Mucosa of stomach (tissue), 1 donor: ENCODE results near the gene IL6ST.
"Not testable (repeated sequence)": the region's sequence is repeated elsewhere in the genome, so short reads cannot be mapped to it uniquely, and the experiment has no call there.

ENCODE experiments used
- H3K27me3 ChIP-seq: one replicate; pipeline ENCODE4 v1.7.0; 2013; ENCODE audit warnings: mild to moderate bottlenecking, low read length; ENCODE audit not compliant: control insufficient read depth, insufficient read depth
- H3K36me3 ChIP-seq: one replicate; pipeline ENCODE4 v1.7.0; 2013; ENCODE audit warnings: low read length; ENCODE audit not compliant: control insufficient read depth, insufficient read depth
- H3K4me1 ChIP-seq: one replicate; pipeline ENCODE4 v1.7.0; 2013; ENCODE audit warnings: mild to moderate bottlenecking, low read length; ENCODE audit not compliant: control insufficient read depth, insufficient read depth
- H3K4me3 ChIP-seq: one replicate; pipeline ENCODE4 v1.7.0; 2013; ENCODE audit warnings: low read length
- H3K9ac ChIP-seq: one replicate; pipeline ENCODE4 v1.7.0; 2013; ENCODE audit warnings: mild to moderate bottlenecking, low read length, moderate library complexity
- H3K9me3 ChIP-seq: one replicate; pipeline ENCODE4 v1.7.0; 2013; ENCODE audit warnings: mild to moderate bottlenecking, low read length, moderate library complexity; ENCODE audit not compliant: control insufficient read depth
- donor health status: Pancreatic carcinoma.

The IL6ST gene

GRCh38 chr5:56002303-56002702, 7.5 kb upstream of the IL6ST start:
- no peaks in the 10 kb centered on the region for H3K27me3 ChIP-seq
- H3K9me3 ChIP-seq: no peaks in the 10 kb centered on the region
- no peaks in the 10 kb centered on the region for H3K36me3 ChIP-seq
- H3K4me1 ChIP-seq: peaks cover 13% of the 10 kb centered on the region
- no peak overlapping the region for H3K4me3 ChIP-seq
- no peak overlapping the region for H3K9ac ChIP-seq

- H3K9ac ChIP-seq, H3K27me3 ChIP-seq, H3K4me3 ChIP-seq, H3K36me3 ChIP-seq, H3K9me3 ChIP-seq: not testable (repeated sequence)
- H3K4me1 ChIP-seq: peaks cover 13% of the 10 kb centered on the region
Observed at GRCh38 chr5:56000221-56000620, 5.5 kb upstream of the IL6ST start.

DNA sequence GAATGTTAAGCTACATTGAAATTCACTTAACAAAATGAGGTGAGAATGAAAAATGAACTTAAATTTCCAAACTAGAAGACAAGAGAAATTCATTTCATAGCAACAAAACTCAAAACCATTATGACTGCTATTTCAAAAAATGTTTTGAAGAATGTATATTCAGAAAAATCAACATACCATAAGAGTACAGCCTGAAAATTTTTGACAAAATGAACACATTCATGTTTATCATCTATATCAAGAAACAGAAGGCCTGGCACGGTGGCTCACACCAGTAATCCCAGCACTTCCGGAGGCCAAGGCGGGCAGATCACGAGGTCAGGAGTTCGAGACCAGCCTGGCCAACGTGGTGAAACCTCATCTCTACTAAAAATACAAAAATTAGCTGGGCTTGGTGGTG, 4.2 kb upstream of the IL6ST start:
- H3K4me1 ChIP-seq: peaks cover 13% of the 10 kb centered on the region
- no peak overlapping the region for H3K4me3 ChIP-seq
- H3K36me3 ChIP-seq: no peaks in the 10 kb centered on the region
- no peaks in the 10 kb centered on the region for H3K27me3 ChIP-seq
- no peaks in the 10 kb centered on the region for H3K9me3 ChIP-seq
- no peak overlapping the region for H3K9ac ChIP-seq

GRCh38 chr5:55997742-55998351, 3.1 kb upstream of the IL6ST start:
- no peak overlapping the region for H3K4me3 ChIP-seq
- H3K36me3 ChIP-seq: no peaks in the 10 kb centered on the region
- H3K9me3 ChIP-seq: no peaks in the 10 kb centered on the region
- peaks cover 2% of the 10 kb centered on the region for H3K4me1 ChIP-seq
- H3K27me3 ChIP-seq: no peaks in the 10 kb centered on the region
- no peak overlapping the region for H3K9ac ChIP-seq

- peaks cover 9% of the 10 kb centered on the region for H3K4me1 ChIP-seq
- no peaks in the 10 kb centered on the region for H3K9me3 ChIP-seq
- H3K27me3 ChIP-seq: no peaks in the 10 kb centered on the region
- H3K36me3 ChIP-seq: no peaks in the 10 kb centered on the region
- H3K4me3 ChIP-seq: peak overlapping the region; percentile 90
- peak overlapping the region; percentile 98 for H3K9ac ChIP-seq
Observed at GRCh38 chr5:55994998-55995914, 493 bp upstream of the IL6ST start.

DNA sequence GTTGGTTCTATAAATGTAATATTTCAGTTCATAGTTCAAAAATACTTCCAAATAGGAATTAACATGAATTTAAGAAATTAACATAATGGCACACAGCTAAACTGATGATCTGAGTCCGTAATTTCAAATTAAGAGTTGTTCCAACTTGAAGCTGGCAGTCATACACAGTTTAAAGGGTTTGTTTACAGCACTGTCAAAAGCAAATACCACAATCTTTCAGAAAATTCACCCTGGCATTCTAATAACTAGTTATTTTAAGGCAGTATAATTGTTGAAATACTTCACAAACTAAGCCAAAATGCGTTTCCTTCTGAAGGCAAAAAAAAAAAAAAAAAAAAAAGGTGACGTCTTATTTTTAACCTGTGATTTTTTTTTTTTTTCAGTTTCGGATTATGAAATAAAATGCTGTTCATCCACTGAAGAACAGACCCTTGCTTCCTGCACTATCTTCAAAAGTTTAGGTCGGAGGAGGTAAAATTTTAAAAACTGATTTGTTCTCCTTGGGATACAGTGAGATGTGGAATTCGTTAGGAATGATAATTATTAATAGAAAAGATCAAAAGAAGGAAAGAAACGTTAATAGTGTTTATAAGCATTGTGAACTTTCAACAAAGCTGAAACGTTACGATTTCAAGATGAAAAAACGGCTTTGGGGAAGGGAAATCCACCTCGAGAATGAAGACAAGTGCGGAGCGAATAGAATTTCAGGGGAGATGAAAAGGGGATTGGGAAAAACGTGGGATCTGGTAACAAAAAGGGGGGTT, 850 bp downstream of the IL6ST start:
- Histone ChIP-seq H3K9me3 (no peaks in the 10 kb centered on the region), H3K4me1 (peaks cover 13% of the 10 kb centered on the region), H3K9ac (peak overlapping the region; percentile 98)

GRCh38 chr5:55993013-55993412, 1.8 kb downstream of the IL6ST start:
- Histone ChIP-seq H3K9ac (peak overlapping the region; percentile 98), H3K4me3 (peak overlapping the region; percentile 9), H3K27me3 (no peaks in the 10 kb centered on the region), H3K36me3 (no peaks in the 10 kb centered on the region), H3K4me1 (peaks cover 13% of the 10 kb centered on the region), H3K9me3 (no peaks in the 10 kb centered on the region)

More for the DNA sequence above, 850 bp downstream of the IL6ST start:
- Histone ChIP-seq H3K36me3 (no peaks in the 10 kb centered on the region), H3K27me3 (no peaks in the 10 kb centered on the region), H3K4me3 (peak overlapping the region; percentile 90)

DNA sequence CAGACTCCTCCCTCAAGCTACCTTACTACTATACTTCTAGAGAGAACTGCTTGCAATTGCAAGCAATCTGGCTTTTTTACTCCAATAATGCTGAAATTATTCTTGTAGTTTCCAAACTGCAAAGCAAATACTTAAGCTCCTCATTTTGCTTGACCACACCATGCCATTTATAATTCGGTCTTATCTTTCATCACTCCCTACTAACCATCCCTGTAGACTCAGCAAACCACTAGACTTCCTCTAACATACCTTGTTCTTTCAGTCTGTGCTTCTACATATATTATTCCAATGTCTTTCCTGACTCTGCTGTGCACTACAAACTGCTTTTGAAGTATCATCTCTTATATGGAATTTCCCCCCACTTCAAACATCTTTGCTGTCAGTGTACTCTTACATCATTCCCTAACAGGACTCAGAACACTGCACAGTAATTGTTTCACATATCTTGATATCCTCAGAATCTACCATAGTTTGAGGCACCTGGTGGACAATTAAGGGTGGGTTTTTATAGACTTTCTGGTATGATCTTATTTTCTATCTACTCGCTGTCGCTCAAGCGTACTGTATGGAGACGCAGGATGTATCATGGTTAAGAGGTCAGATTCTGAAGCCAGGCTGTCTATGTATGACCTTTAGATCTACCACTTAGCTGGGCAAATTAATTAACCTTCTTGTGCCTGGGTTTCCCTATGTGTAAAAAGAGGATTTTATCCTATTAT, 2.8 kb downstream of the IL6ST start:
- Histone ChIP-seq H3K9me3 (no peaks in the 10 kb centered on the region), H3K4me1 (peaks cover 13% of the 10 kb centered on the region), H3K4me3 (no peak overlapping the region), H3K36me3 (no peaks in the 10 kb centered on the region), H3K9ac (no peak overlapping the region), H3K27me3 (no peaks in the 10 kb centered on the region)

DNA sequence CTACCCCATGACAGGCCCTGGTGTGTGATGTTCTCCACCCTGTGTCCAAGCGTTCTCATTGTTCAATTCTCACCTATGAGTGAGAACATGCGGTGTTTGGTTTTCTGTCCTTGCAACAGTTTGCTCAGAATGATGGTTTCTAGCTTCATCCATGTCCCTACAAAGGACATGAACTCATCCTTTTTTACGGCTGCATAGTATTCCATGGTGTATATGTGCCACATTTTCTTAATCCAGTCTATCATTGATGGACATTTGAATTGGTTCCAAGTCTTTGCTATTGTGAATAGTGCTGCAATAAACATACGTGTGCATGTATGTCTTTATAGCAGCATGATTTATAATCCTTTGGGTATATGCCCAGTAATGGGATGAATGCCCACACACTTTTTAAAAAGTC, 3.9 kb downstream of the IL6ST start:
- not testable (repeated sequence) for H3K9me3 ChIP-seq, H3K36me3 ChIP-seq, H3K27me3 ChIP-seq, H3K4me3 ChIP-seq, H3K9ac ChIP-seq
- peaks cover 13% of the 10 kb centered on the region for H3K4me1 ChIP-seq

DNA sequence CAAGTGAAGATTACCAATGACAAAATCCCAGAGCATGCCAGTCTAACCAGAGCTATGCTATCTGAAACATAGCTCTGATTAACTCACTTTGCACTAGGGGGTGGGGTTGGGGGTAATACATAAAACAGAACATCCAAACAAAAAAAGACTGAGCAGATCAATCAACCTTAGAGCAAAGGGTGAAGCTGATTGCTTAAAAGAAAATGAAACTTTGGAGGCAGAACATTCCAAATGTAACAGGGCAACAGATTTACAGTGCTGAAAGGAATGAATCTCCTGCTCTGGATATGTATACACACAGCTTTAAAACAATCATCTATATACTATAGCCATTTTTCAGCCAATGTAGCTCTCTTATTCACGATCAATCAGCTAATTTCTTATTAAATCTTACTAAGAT, 4.9 kb downstream of the IL6ST start:
- no peaks in the 10 kb centered on the region for H3K36me3 ChIP-seq
- H3K27me3 ChIP-seq: no peaks in the 10 kb centered on the region
- H3K9me3 ChIP-seq: no peaks in the 10 kb centered on the region
- H3K9ac ChIP-seq: no peak overlapping the region
- peaks cover 13% of the 10 kb centered on the region for H3K4me1 ChIP-seq
- H3K4me3 ChIP-seq: no peak overlapping the region

GRCh38 chr5:55988979-55989638, 5.7 kb downstream of the IL6ST start:
- H3K27me3 ChIP-seq: no peaks in the 10 kb centered on the region
- no peak overlapping the region for H3K9ac ChIP-seq
- H3K4me3 ChIP-seq: no peak overlapping the region
- peaks cover 13% of the 10 kb centered on the region for H3K4me1 ChIP-seq
- H3K9me3 ChIP-seq: no peaks in the 10 kb centered on the region
- H3K36me3 ChIP-seq: no peaks in the 10 kb centered on the region
